AG04449 (cell line): ENCODE measurements around the gene ST6GAL1.

Experiments used
- CTCF ChIA-PET: fragments of 350-600 bp; formaldehyde crosslinking; extraction: SDS; loops from one replicate; lab custom pipeline; 2021; ENCODE audit warnings: antibody characterized with exemption; lab: Yijun Ruan, JAX
- POLR2A ChIA-PET: fragments of 400-600, 350-600 bp; formaldehyde crosslinking; extraction: SDS; loops from one replicate; lab custom pipeline; 2020; ENCODE audit warnings: antibody characterized with exemption, inconsistent platforms; lab: Yijun Ruan, JAX
- DNase-seq: peaks from one replicate; pipeline ENCODE4 v3.0.0-alpha.2; 2010; ENCODE audit warnings: low read depth, low spot score
- H3K4me3 ChIP-seq: 2 replicates; pipeline ENCODE4 v1.5.1; 2011; ENCODE audit warnings: low read depth, mild to moderate bottlenecking, control low read depth, low read length
- CTCF ChIP-seq: IDR thresholded peaks from one replicate; pipeline ENCODE4 v1.5.1; 2011; ENCODE audit warnings: mild to moderate bottlenecking, moderate library complexity, low read length, control low read depth, inconsistent platforms; ENCODE audit not compliant: insufficient read depth; ENCODE audit errors: missing control alignments

The ST6GAL1 gene

GRCh38 chr3:186923241-186923640 lies 7.1 kb upstream of the ST6GAL1 start:
- DNase-seq, result no peak
- POLR2A ChIA-PET, result no interaction called here
- CTCF ChIA-PET, result no interaction called here
- no peak overlapping the region for H3K4me3 ChIP-seq
- no peak for TF ChIP-seq CTCF

- H3K4me3 ChIP-seq, result no peak overlapping the region
- ChIA-PET CTCF (no interaction called here), POLR2A (no interaction called here)
- TF ChIP-seq CTCF, result no peak
- no peak for DNase-seq
Observed at GRCh38 chr3:186925826-186926225, 4.5 kb upstream of the ST6GAL1 start.

- POLR2A ChIA-PET, result no interaction called here
- TF ChIP-seq CTCF, result no peak
Observed at GRCh38 chr3:186929186-186929585, 1.1 kb upstream of the ST6GAL1 start.

GRCh38 chr3:186929685-186930084 lies 641 bp upstream of the ST6GAL1 start:
- ChIA-PET CTCF (interaction anchor here (1.5 to 3.1 kb wide), 3 partner anchors 10 to 108 kb away, joined by 4 to 8 read pairs (median 6); no protein-coding TSS in a partner anchor), POLR2A (no interaction called here)
- no peak for DNase-seq
- TF ChIP-seq CTCF, result no peak
- H3K4me3 ChIP-seq, result peak overlapping the region; percentile 61

More at GRCh38 chr3:186929186-186929585, 1.1 kb upstream of the ST6GAL1 start:
- no peak overlapping the region for H3K4me3 ChIP-seq
- no peak for DNase-seq
- CTCF ChIA-PET, result interaction anchor here (1.5 to 3.1 kb wide), 3 partner anchors 9 to 107 kb away, joined by 4 to 8 read pairs (median 6); no protein-coding TSS in a partner anchor

- CTCF ChIA-PET, result interaction anchor here (0.6 to 3.1 kb wide), 4 partner anchors 11 to 320 kb away, joined by 3 to 8 read pairs (median 6); no protein-coding TSS in a partner anchor
- peak overlapping the region; percentile 61 for H3K4me3 ChIP-seq
- TF ChIP-seq CTCF, result peak; percentile 14
- DNase-seq, result no peak
- POLR2A ChIA-PET, result no interaction called here
Observed at GRCh38 chr3:186930641-186931531, 560 bp downstream of the ST6GAL1 start.

- ChIA-PET CTCF (interaction anchor here (0.6 to 3.1 kb wide), 4 partner anchors 82 to 321 kb away, joined by 3 to 8 read pairs (median 4); partner anchors contain the start of gene RPL39L), POLR2A (interaction anchor here (0.7 to 0.9 kb wide), 2 partner anchors 39 to 208 kb away, joined by 3 to 4 read pairs; partner anchors contain the start of gene RPL39L)
- no peak for DNase-seq
- no peak for TF ChIP-seq CTCF
- peak overlapping the region; percentile 61 for H3K4me3 ChIP-seq
Observed at GRCh38 chr3:186931532-186932280, 1.4 kb downstream of the ST6GAL1 start.
